ENCODE measurements around the gene LPP.
"Not testable (repeated sequence)": the region's sequence is repeated elsewhere in the genome, so short reads cannot be mapped to it uniquely, and the experiment has no call there.

Gene LPP

GRCh38 chr3:188691665-188692064, 537.7 kb downstream of the LPP start:
- no peak for DNase-seq

GRCh38 chr3:188692700-188693099, 538.7 kb downstream of the LPP start:
- no peak for DNase-seq

GRCh38 chr3:188693435-188693834, 539.5 kb downstream of the LPP start:
- DNase-seq, result no peak

GRCh38 chr3:188695241-188695640, 541.3 kb downstream of the LPP start:
- no peak for DNase-seq

GRCh38 chr3:188697127-188697526, 543.2 kb downstream of the LPP start:
- no peak for DNase-seq

GRCh38 chr3:188698436-188698835, 544.5 kb downstream of the LPP start:
- no peak for DNase-seq

- no peak for DNase-seq
Measured at GRCh38 chr3:188700501-188700900, 546.5 kb downstream of the LPP start.

- DNase-seq, result no peak
Measured at GRCh38 chr3:188700918-188701317, 547.0 kb downstream of the LPP start.

- no peak for DNase-seq
Measured at GRCh38 chr3:188701485-188701969, 547.6 kb downstream of the LPP start.

GRCh38 chr3:188702028-188702427, 548.1 kb downstream of the LPP start:
- DNase-seq, result not testable (repeated sequence)

GRCh38 chr3:188706176-188706575, 552.2 kb downstream of the LPP start:
- DNase-seq, result no peak

- DNase-seq, result no peak
Measured at GRCh38 chr3:188706599-188706998, 552.6 kb downstream of the LPP start.

GRCh38 chr3:188707381-188708288, 553.7 kb downstream of the LPP start:
- no peak for DNase-seq

GRCh38 chr3:188711881-188712247, 557.9 kb downstream of the LPP start:
- DNase-seq, result no peak

GRCh38 chr3:188712248-188712924, 558.4 kb downstream of the LPP start:
- DNase-seq, result no peak

GRCh38 chr3:188712991-188713390, 559.0 kb downstream of the LPP start:
- DNase-seq, result no peak

GRCh38 chr3:188719545-188719944, 565.6 kb downstream of the LPP start:
- DNase-seq, result no peak

GRCh38 chr3:188720215-188720614, 566.3 kb downstream of the LPP start:
- DNase-seq, result no peak

- no peak for DNase-seq
Measured at GRCh38 chr3:188720636-188721035, 566.7 kb downstream of the LPP start.

GRCh38 chr3:188721312-188721711, 567.4 kb downstream of the LPP start:
- DNase-seq, result no peak

- DNase-seq, result no peak
Measured at GRCh38 chr3:188721990-188722389, 568.0 kb downstream of the LPP start.

- no peak for DNase-seq
Measured at GRCh38 chr3:188722963-188723362, 569.0 kb downstream of the LPP start.

- DNase-seq, result no peak
Measured at GRCh38 chr3:188727052-188727451, 573.1 kb downstream of the LPP start.

- DNase-seq, result no peak
Measured at GRCh38 chr3:188728371-188728896, 574.5 kb downstream of the LPP start.

Data from midbrain (tissue), 1 donor.